ENCODE results near the gene SLC25A29.

GRCh38 chr14:100288382-100289185, 17.7 kb downstream of the SLC25A29 start:
- TF ChIP-seq, protein P1, sequence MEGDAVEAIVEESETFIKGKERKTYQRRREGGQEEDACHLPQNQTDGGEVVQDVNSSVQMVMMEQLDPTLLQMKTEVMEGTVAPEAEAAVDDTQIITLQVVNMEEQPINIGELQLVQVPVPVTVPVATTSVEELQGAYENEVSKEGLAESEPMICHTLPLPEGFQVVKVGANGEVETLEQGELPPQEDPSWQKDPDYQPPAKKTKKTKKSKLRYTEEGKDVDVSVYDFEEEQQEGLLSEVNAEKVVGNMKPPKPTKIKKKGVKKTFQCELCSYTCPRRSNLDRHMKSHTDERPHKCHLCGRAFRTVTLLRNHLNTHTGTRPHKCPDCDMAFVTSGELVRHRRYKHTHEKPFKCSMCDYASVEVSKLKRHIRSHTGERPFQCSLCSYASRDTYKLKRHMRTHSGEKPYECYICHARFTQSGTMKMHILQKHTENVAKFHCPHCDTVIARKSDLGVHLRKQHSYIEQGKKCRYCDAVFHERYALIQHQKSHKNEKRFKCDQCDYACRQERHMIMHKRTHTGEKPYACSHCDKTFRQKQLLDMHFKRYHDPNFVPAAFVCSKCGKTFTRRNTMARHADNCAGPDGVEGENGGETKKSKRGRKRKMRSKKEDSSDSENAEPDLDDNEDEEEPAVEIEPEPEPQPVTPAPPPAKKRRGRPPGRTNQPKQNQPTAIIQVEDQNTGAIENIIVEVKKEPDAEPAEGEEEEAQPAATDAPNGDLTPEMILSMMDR (IDR thresholded peaks at IDR 0.05; ENCODE audit: borderline replicate concordance, extremely low read depth, low read length, poor library complexity, severe bottlenecking): no peak
- no peak for TF ChIP-seq EZH2 (IDR thresholded peaks at IDR 0.05; ENCODE audit: borderline replicate concordance, low read depth, low read length, severe bottlenecking)

Data from DND-41 (cell line).